G401 (cell line): ENCODE measurements around the gene GPRIN3. TPM values are rescaled to one million over a fixed set of nuclear protein-coding genes. Genes with fewer than 3 reads are reported as not detected.

Experiments
- DNase-seq: peaks from one replicate; pipeline ENCODE4 v3.0.0-alpha.2; 2015; ENCODE audit warnings: low spot score
- in situ Hi-C: cut with HindIII; loops from 2 replicates; pipeline ENCODE4 v1.10.0; 2016; ENCODE audit warnings: low sequenced_read_pairs, mixed read lengths
- total RNA-seq: library from RNA; depleted of rRNA; stranded (reverse); fragments of >200 nt; shearing (Covaris generic); gene quantifications from 2 replicates; pipeline ENCODE4 v1.2.3, GENCODE V29; 2014

GPRIN3 gene
- total RNA-seq, 1 experiment from 2014 or later = 1.5 TPM

GRCh38 chr4:89296399-89296798 lies 11.2 kb downstream of the GPRIN3 start:
- in situ Hi-C loops = no loop called here

DNA sequence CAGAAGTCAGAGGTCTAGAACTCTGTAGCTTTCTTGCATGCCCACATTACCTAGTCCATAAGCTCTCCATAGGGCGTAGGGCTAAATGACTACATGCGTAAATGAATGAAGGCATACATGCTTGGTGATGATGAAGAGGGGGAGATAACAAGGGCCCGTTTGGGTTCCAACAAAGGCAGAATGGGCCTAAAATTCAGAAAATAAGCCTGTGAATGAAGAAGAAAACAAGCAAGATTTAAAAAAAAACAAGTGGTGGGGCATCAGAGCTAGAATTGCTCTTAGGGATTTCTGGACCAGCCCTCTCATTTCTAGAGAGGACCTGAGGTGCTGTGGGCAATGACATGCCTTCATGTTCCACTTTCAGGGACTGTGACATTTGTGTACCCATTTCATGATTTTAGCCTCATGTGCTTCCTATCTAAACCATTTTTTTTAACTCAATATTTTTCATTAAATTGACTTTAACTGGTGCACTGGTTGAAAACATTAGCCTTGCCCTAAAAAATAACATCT lies 12.1 kb downstream of the GPRIN3 start:
- DNase-seq = peak; percentile 43
- in situ Hi-C loops = no loop called here

More at GRCh38 chr4:89296399-89296798, 11.2 kb downstream of the GPRIN3 start:
- DNase-seq = no peak

DNA sequence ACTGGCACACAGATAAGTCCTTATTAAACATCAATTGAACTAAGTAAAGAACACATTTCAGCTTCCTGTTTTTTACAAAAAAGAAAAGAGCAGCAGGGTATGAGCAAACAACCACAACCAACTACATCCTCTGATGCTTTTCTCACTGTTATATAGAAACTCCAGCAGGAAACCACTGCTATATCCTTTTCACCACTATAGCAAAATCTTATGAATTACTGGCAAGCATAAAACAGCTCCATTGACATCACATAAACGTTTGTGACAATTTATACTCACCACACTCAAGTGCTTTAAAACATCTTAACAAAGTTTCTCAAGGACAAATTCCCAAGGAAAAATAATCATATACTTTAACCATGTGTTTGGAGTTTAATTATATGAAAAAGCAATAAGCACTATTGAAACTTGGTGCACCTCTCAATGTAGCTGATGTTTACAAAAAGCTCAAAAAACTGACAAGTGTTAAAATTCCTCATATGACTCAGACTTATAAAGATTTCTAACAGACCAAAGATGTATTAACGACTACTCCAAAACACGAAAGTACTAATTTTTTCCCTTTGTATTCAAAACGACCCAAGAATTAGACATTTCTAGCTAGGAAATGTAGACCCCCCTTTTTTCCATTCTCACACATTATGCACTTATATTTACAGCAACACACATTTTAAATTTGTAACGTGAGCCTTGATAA lies 12.9 kb downstream of the GPRIN3 start:
- in situ Hi-C loops = no loop called here
- no peak for DNase-seq

DNA sequence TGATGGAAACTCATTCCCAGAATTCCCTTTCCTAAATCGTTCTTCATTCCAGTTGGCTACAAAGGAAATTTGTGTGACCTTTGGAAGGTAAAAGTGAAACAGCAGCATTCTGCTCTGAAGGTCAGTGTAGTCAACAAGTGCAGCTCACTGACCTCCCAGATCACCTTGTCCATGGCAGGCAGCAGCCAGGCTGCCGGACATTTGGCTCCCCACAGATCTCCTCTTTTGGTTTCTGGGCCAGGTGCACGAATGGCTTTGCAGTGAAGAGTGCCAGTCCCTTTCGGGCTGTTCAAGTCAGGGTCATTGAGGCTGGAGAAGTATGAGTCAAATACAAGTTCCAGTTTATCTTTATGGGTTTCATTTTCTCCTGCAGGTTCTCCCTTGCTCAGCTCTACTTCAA lies 14.3 kb downstream of the GPRIN3 start:
- peak; percentile 61 for DNase-seq
- in situ Hi-C loops = no loop called here

DNA sequence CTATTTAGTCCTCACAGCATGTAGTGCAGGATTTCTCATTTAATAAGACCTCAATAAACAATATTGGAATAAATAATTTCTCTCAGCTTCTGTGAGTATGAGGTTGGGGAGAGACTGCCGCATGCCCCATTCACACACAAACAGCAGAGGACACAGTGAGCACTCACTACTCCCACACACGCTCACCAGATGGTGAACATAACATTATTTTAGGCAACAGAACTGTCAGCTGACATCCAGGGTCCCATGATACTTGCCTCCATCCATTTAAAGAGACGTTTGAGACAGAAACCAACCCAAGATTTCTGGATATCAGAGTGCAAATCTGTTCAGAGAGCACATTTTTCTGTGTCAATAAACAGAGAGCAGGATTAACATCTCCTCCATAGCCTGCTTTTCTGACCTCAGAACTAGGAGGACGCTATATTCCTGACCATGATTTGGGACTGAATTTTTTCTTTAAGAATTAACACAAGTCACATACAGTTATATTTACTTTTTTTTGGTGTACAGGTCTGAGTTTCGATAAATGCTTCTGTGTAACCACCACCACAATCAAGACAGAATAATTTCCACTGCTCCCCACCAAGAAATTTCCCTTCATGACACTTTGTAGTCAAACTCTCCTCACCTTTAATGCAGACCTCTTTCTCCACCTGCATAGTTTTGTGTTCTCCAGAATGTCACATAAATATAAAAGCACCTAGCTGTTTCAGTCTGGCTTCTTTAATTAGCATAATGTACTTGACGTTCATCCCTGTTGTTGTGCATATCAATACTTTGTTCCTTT lies 16.7 kb downstream of the GPRIN3 start:
- peak; percentile 91 for DNase-seq
- in situ Hi-C loops = no loop called here

- in situ Hi-C loops = no loop called here
- no peak for DNase-seq
These were observed 18.3 kb downstream of the GPRIN3 start for GRCh38 chr4:89289312-89289711.

- no peak for DNase-seq
- in situ Hi-C loops = no loop called here
These were observed 19.2 kb downstream of the GPRIN3 start for GRCh38 chr4:89288430-89288829.

- in situ Hi-C loops = no loop called here
- DNase-seq = peak; percentile 83
These were observed 19.7 kb downstream of the GPRIN3 start for GRCh38 chr4:89287945-89288344.

DNA sequence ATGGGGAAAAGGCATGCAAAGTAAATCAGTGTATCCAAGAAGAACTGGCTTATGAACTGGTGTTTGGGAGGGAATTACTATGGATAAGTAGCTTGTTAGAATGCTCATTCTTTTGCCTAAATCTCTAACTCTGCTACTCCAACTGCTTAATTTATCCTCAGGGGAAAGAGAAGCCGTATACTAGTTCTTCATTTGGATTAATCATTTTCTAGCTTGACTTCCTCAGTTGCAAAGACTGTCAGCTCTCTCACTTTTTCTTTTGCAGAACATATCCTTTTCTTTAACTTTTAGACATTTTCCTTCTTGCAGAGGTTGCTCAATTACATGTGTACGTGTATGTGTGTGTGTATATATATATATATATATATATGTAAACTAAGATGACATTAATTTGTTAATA lies 21.9 kb downstream of the GPRIN3 start:
- no peak for DNase-seq
- in situ Hi-C loops = no loop called here

DNA sequence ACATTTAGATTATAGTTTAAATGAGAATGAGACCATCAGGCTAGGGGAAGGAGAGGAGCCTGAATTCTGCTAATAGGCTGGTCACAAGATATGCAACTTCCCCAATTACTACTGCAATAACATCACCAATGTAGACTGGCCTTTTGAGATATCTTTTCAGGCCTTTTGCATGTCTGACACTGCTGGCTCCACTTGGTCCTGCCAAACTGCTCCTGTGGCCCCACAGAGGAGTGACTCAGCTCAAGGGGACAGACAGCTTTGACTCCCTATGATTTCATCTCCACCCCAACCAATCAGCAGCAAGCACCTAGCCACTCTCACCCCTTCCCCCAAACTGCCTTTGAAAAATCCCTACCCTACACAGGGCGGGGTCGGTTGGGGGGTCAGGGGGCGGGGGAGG lies 22.8 kb downstream of the GPRIN3 start:
- in situ Hi-C loops = no loop called here
- no peak for DNase-seq

DNA sequence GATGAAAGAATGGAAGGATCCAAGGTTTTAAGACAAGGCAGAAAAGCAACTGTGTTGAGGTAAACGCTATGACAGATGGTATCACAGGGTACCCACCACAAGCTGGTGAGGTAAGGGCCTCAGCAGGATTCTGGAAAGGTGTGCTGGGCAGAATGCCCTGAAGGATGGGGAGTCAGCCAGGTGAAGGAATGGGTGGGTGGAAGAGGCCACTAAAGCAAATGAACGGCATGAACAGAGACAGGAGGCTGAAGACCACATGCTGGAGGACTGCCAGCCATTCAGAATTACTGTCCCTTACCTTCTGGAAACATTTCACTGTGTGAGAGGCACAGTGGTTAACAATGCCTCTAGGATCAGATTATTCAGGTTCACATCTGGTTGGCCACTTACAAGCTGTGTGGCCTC lies 23.6 kb downstream of the GPRIN3 start:
- peak; percentile 95 for DNase-seq
- in situ Hi-C loops = no loop called here

DNA sequence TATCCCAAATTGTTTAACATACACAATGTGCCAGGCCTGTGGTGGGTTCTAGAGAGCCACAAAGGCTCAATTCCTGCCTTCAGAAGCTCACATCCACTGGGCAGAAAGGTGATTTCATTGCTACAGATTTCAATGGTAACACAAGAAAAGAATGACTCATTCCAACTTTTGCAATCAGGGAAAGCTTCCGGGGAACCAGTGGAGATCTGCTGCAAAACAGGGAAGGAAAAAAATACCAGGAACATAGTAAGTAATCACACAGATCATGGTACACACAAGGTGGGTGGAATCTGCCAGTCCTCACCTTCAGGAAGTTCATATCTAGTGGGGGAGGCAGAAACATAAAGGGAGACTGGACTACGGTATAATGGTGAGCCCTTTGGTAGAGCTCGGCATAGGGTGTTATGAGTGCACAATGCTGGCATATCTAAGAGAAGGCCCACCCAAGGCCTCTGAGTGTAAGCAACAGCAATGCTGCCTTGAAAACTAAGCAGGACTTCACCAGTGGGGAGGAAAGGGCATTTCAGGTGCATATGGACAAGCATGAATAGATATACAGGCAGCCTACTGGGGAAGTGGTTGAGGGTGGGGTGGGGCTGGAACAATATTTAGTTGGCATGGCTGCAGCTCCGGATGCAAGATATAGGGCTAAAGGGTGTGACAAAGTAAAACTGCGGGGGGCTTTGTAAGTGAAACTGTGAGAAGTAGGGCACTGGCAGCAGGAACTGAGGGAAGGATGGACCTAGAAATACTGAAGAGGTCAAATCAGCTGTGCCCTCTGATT lies 24.2 kb downstream of the GPRIN3 start:
- DNase-seq = no peak

DNA sequence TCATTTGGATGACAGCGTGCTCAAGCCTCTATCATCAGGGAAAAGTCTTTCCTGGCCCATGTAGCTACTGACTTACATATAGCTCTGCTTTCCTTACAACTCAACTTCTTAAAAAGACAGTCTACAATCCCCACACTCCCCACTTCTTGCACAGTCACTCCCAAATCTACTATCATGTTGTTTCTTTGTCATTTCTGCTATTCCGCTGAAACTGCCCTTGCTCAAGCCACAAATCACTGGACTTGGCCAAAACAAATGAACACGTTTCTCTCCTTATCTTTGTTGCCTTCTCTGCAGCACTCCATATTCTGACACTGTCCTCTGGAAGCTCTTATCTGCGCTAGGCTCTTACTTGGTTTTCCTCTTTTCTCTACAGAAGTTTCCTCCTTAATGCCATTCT lies 28.2 kb downstream of the GPRIN3 start:
- DNase-seq = no peak
- in situ Hi-C loops = no loop called here

More for the DNA sequence above, 24.2 kb downstream of the GPRIN3 start:
- in situ Hi-C loops = no loop called here

- DNase-seq = no peak
- in situ Hi-C loops = no loop called here
These were observed 30.2 kb downstream of the GPRIN3 start for GRCh38 chr4:89277412-89277811.

GRCh38 chr4:89276296-89276695 lies 31.3 kb downstream of the GPRIN3 start:
- DNase-seq = no peak
- in situ Hi-C loops = no loop called here

- in situ Hi-C loops = no loop called here
- DNase-seq = no peak
These were observed 32.0 kb downstream of the GPRIN3 start for GRCh38 chr4:89275587-89275986.

- no peak for DNase-seq
- in situ Hi-C loops = no loop called here
These were observed 33.9 kb downstream of the GPRIN3 start for GRCh38 chr4:89273741-89274141.

DNA sequence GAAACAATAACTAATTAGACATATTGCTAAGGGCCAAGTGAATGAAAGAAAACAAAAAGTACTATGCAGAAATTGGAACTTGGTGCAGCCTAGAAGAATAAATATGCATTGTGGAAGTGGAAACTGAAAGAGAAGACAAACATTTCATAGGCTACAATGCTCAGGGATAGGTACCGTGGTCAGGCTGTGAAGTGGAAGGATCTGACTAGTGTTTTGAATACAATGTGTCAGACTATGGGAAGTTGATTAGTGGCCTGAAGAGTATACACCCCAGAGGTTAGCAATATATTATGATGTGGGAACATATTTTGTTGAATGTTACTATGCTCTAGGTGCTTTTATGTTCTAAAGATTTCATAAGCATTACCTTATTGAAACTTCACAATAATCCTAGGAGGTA lies 36.8 kb downstream of the GPRIN3 start:
- no peak for DNase-seq
- in situ Hi-C loops = no loop called here

DNA sequence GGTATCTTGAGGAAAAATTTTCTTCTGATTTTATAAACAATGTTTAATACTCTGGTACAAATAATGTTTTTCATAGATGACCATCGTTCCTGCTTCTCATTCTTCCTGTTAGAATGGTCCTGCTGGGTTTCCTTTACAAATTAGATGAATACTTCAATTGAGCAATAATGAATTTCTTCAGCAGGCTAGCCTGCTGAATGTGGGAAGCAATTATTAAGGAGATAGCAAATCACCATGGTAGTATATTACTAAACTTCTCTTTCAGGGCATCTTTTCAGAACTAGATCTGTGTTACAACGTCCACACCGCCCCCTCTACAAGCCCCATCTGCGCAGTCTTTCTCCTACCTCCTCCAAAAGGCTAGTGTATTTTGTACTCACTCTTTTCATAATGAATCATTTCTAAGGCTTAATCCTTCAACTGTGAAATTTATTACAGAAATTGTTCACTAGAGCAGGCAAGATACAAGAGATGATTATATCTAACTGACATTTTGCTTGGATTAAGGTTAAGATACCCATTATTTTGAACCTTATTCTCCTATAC lies 38.4 kb downstream of the GPRIN3 start:
- no peak for DNase-seq
- in situ Hi-C loops = no loop called here
